HepG2 (cell line): Measurements from ENCODE around the gene IL22RA1. TPM values are rescaled to one million over a fixed set of nuclear protein-coding genes. Genes with fewer than 3 reads are reported as not detected.

Experiments used
- DR1 ChIP-seq: sonication (generic); formaldehyde crosslinking; IDR thresholded peaks from 2 replicates; pipeline ENCODE4 v1.8.0; 2021; ENCODE audit warnings: mild to moderate bottlenecking, missing genetic modification reagents, inconsistent platforms
- FOXO1 ChIP-seq: sonication (generic); formaldehyde crosslinking; IDR thresholded peaks from 2 replicates; pipeline ENCODE4 v1.4.0; 2020; ENCODE audit warnings: missing genetic modification reagents
- FOXO4 ChIP-seq: sonication (generic); formaldehyde crosslinking; conservative IDR thresholded peaks from 2 replicates; pipeline ENCODE4 v1.8.1; 2023; ENCODE audit warnings: missing genetic modification reagents
- HNF4G ChIP-seq, 2 experiments: sonication (generic) in 1 of 2; formaldehyde crosslinking in 1 of 2; IDR thresholded peaks; 2 replicates each; pipeline versions ENCODE4 v1.4.0 to v1.6.1; 2011 to 2020; ENCODE audit warnings: borderline replicate concordance in 2 of 2, low read depth in 2 of 2, mild to moderate bottlenecking in 2 of 2, low read length in 1 of 2, missing genetic modification reagents in 1 of 2, moderate library complexity in 1 of 2
- MIER3 ChIP-seq: IDR thresholded peaks from 2 replicates; pipeline ENCODE4 v1.6.1; 2016; ENCODE audit warnings: missing compliant biosample characterization, borderline replicate concordance
- MTF2 ChIP-seq: sonication (generic); formaldehyde crosslinking; IDR thresholded peaks from 2 replicates; pipeline ENCODE4 v1.5.0; 2020; ENCODE audit warnings: missing genetic modification reagents, borderline replicate concordance
- MYPOP ChIP-seq: sonication (generic); formaldehyde crosslinking; IDR thresholded peaks from 2 replicates; pipeline ENCODE4 v1.8.1; 2023; ENCODE audit warnings: mild to moderate bottlenecking, moderate library complexity, missing genetic modification reagents
- NCOR1 ChIP-seq: fragments of 200-600 bp; sonication (generic); IDR thresholded peaks from 2 replicates; pipeline ENCODE4 v1.7.0; 2017; ENCODE audit warnings: antibody characterized with exemption, low read length, borderline replicate concordance
- NFKB2 ChIP-seq: sonication (generic); formaldehyde crosslinking; IDR thresholded peaks from 2 replicates; pipeline ENCODE4 v1.4.0; 2020; ENCODE audit warnings: missing genetic modification reagents, borderline replicate concordance
- PATZ1 ChIP-seq: sonication (generic); formaldehyde crosslinking; IDR thresholded peaks from 2 replicates; pipeline ENCODE4 v1.4.0; 2020; ENCODE audit warnings: missing genetic modification reagents
- RFX5 ChIP-seq: IDR thresholded peaks from 2 replicates; pipeline ENCODE4 v1.6.1; 2011; ENCODE audit warnings: low read depth, low read length, improper control_type of control experiment
- TFE3 ChIP-seq: IDR thresholded peaks from 2 replicates; pipeline ENCODE4 v1.6.1; 2016
- YY1 ChIP-seq: IDR thresholded peaks from 2 replicates; pipeline ENCODE4 v1.6.1; 2011; ENCODE audit warnings: low read length, low read depth, moderate library complexity, mild to moderate bottlenecking; ENCODE audit not compliant: insufficient read depth, insufficient replicate concordance
- ZFP36L1 ChIP-seq: sonication (generic); formaldehyde crosslinking; IDR thresholded peaks from 2 replicates; pipeline ENCODE4 v1.8.0; 2022; ENCODE audit warnings: mild to moderate bottlenecking, missing genetic modification reagents, moderate library complexity
- ZNF597 ChIP-seq: sonication (generic); formaldehyde crosslinking; IDR thresholded peaks from 2 replicates; pipeline ENCODE4 v1.5.0; 2020; ENCODE audit warnings: missing genetic modification reagents
- ZNF660 ChIP-seq: sonication (generic); formaldehyde crosslinking; IDR thresholded peaks from 2 replicates; pipeline ENCODE4 v1.5.1; 2020; ENCODE audit warnings: mild to moderate bottlenecking, low read depth, missing genetic modification reagents, borderline replicate concordance
- ZNF883 ChIP-seq: sonication (generic); formaldehyde crosslinking; IDR thresholded peaks from 2 replicates; pipeline ENCODE4 v1.5.1; 2020; ENCODE audit warnings: mild to moderate bottlenecking, missing genetic modification reagents; ENCODE audit errors: not compliant biosample characterization
- ZUFSP ChIP-seq: sonication (generic); formaldehyde crosslinking; IDR thresholded peaks from 2 replicates; pipeline ENCODE4 v1.9.0; 2021; ENCODE audit warnings: missing genetic modification reagents, mild to moderate bottlenecking, borderline replicate concordance
- polyA plus RNA-seq, 8 experiments: library from polyadenylated mRNA; depleted of rRNA in 3 of 8; stranded (reverse) in 7 of 8; unstranded in 1 of 8; fragments of >200 nt; fragmentation: Illumina TruSeq in 4 of 8; extraction: Trizol in 4 of 8; gene quantifications; 2 replicates each; pipeline versions ENCODE4 v1.2.1 to v1.2.3, GENCODE V29; 2011 to 2016; ENCODE audit warnings: low read depth in 4 of 8, missing spikeins in 1 of 8, mixed read lengths in 1 of 8; ENCODE audit not compliant: insufficient read depth in 1 of 8
- total RNA-seq, 5 experiments: library from RNA; depleted of rRNA; stranded (reverse); fragments of >200 nt; fragmentation: Illumina TruSeq; extraction: Trizol; gene quantifications; 2 replicates each; pipeline ENCODE4 v1.2.3, GENCODE V29; 2016; ENCODE audit warnings: low read depth in 1 of 5

The IL22RA1 gene
- total and polyA plus RNA-seq, 2 of the 13 experiments (the other 11 are each of a cell fraction or from before 2014, with no cell fraction given): 4.4 to 10.2 TPM

- no peak for TF ChIP-seq YY1
- no peak for TF ChIP-seq RFX5
- no peak for TF ChIP-seq HNF4G (IDR thresholded peaks at IDR 0.05; ENCODE audit: borderline replicate concordance, low read depth, low read length)
- peak; percentile 47; the same call in 1 of the 2 replicates for TF ChIP-seq HNF4G (CRISPR knock-in tag; IDR thresholded peaks at IDR 0.05; ENCODE audit: borderline replicate concordance, low read depth)
- no peak for TF ChIP-seq ZFP36L1
- no peak for TF ChIP-seq FOXO4 (CRISPR knock-in tag)
- TF ChIP-seq ZUFSP (CRISPR knock-in tag): no peak
- peak; percentile 28; the same call in 1 of the 2 replicates for TF ChIP-seq MTF2
- 0 out of 2 replicates have a peak, but pooled peaks have one; percentile 30 for TF ChIP-seq TFE3 (CRISPR knock-in tag)
- peak; percentile 18 for TF ChIP-seq ZNF883 (CRISPR knock-in tag)
- peak; percentile 22; the same call in 1 of the 2 replicates for TF ChIP-seq NFKB2
- TF ChIP-seq MYPOP: no peak
- peak; percentile 91 for TF ChIP-seq PATZ1 (CRISPR knock-in tag)
- peak; percentile 47; the same call in 1 of the 2 replicates for TF ChIP-seq FOXO1 (CRISPR knock-in tag)
- TF ChIP-seq ZNF660 (CRISPR knock-in tag): no peak
- TF ChIP-seq DR1 (CRISPR knock-in tag): no peak
- no peak for TF ChIP-seq NCOR1
- peak; percentile 53; the same call in 1 of the 2 replicates for TF ChIP-seq MIER3 (CRISPR knock-in tag)
- TF ChIP-seq ZNF597 (CRISPR knock-in tag): no peak
Observed at GRCh38 chr1:24111996-24112779, 30.8 kb downstream of the IL22RA1 start, which contains the start of gene MYOM3 (continued).
